Activated T-helper 9 cell treated with anti-CD3 and anti-CD28 coated beads, Interleukin-2, amount 50 U/mL, for 16 hours (primary cell): ENCODE data around the gene PMEL.
"Not testable (repeated sequence)": the region's sequence is repeated elsewhere in the genome, so short reads cannot be mapped to it uniquely, and the experiment has no call there.

Experiments
- DNase-seq: peaks from one replicate; pipeline ENCODE4 v3.0.0-alpha.2; 2020; ENCODE audit warnings: low read depth

PMEL gene

GRCh38 chr12:55923648-55924047 is 42.2 kb downstream of the PMEL start:
- not testable (repeated sequence) for DNase-seq

- no peak for DNase-seq
Observed at GRCh38 chr12:55922126-55922525, 43.7 kb downstream of the PMEL start.

- not testable (repeated sequence) for DNase-seq
Observed at GRCh38 chr12:55919032-55919431, 46.8 kb downstream of the PMEL start.

- no peak for DNase-seq
Observed at GRCh38 chr12:55915482-55915859, 50.4 kb downstream of the PMEL start.

GRCh38 chr12:55912908-55913307 is 52.9 kb downstream of the PMEL start:
- DNase-seq, result no peak

- no peak for DNase-seq
Observed at GRCh38 chr12:55909513-55909884, 56.3 kb downstream of the PMEL start.

GRCh38 chr12:55908726-55909512 is 56.9 kb downstream of the PMEL start:
- no peak for DNase-seq

- no peak for DNase-seq
Observed at GRCh38 chr12:55906056-55906455, 59.8 kb downstream of the PMEL start.
